ENCODE results near the gene RASGRP1. TPM values are rescaled to one million over a fixed set of nuclear protein-coding genes. Genes with fewer than 3 reads are reported as not detected.

Gene RASGRP1
- total RNA-seq, 1 experiment from 2014 or later: 0.51 TPM

DNA sequence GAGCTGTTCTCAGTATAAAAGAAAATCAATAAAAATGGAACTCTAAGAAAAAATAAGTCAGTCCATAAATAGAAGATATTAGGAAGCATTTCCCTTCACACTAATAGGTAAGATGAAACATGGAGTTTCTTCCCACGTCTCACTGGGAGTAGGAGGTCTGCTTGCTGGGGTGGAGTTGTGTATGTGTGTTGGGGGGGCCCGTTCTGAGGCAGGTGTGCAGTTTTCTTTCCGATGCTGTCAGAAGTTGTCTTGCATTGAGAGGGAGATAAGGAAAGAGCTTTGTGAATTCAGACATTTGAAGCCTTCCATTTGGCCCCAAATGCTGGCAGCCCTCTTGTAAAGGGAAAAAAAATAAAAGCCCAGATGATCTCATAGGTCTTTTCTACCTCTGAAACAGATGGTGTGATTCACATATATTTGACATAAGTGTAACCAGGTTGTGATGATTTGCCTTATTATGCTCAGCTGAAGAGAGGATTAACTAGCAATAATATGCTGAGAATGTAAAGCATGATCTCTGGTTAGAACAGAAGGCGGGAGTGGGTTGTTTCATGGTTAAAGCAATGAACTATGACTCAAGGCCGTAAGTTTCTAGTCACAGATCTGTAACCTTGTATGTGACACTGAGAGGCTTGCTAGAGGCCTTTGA is 8.8 kb downstream of the RASGRP1 start:
- Histone ChIP-seq H3K36me3 (ENCODE audit: control insufficient read depth, insufficient read depth, low read length) (no peaks in the 10 kb centered on the region), H3K4me1 (ENCODE audit: control insufficient read depth, insufficient read depth, low read length) (no peaks in the 10 kb centered on the region), H3K4me3 (ENCODE audit: low read depth in 2 of 2, low read length in 2 of 2) (no peak overlapping the region), H3K27me3 (ENCODE audit: control insufficient read depth, insufficient read depth, low read length) (peaks cover 14% of the 10 kb centered on the region; the same call in 1 of the 2 replicates), H3K27ac (ENCODE audit: low read length) (no peak overlapping the region), H3K9me3 (ENCODE audit: control insufficient read depth, insufficient read depth, low read depth, low read length) (no peaks in the 10 kb centered on the region)
- TF ChIP-seq, protein P1, sequence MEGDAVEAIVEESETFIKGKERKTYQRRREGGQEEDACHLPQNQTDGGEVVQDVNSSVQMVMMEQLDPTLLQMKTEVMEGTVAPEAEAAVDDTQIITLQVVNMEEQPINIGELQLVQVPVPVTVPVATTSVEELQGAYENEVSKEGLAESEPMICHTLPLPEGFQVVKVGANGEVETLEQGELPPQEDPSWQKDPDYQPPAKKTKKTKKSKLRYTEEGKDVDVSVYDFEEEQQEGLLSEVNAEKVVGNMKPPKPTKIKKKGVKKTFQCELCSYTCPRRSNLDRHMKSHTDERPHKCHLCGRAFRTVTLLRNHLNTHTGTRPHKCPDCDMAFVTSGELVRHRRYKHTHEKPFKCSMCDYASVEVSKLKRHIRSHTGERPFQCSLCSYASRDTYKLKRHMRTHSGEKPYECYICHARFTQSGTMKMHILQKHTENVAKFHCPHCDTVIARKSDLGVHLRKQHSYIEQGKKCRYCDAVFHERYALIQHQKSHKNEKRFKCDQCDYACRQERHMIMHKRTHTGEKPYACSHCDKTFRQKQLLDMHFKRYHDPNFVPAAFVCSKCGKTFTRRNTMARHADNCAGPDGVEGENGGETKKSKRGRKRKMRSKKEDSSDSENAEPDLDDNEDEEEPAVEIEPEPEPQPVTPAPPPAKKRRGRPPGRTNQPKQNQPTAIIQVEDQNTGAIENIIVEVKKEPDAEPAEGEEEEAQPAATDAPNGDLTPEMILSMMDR (IDR thresholded peaks at IDR 0.05): no peak
- TF ChIP-seq, protein P2, sequence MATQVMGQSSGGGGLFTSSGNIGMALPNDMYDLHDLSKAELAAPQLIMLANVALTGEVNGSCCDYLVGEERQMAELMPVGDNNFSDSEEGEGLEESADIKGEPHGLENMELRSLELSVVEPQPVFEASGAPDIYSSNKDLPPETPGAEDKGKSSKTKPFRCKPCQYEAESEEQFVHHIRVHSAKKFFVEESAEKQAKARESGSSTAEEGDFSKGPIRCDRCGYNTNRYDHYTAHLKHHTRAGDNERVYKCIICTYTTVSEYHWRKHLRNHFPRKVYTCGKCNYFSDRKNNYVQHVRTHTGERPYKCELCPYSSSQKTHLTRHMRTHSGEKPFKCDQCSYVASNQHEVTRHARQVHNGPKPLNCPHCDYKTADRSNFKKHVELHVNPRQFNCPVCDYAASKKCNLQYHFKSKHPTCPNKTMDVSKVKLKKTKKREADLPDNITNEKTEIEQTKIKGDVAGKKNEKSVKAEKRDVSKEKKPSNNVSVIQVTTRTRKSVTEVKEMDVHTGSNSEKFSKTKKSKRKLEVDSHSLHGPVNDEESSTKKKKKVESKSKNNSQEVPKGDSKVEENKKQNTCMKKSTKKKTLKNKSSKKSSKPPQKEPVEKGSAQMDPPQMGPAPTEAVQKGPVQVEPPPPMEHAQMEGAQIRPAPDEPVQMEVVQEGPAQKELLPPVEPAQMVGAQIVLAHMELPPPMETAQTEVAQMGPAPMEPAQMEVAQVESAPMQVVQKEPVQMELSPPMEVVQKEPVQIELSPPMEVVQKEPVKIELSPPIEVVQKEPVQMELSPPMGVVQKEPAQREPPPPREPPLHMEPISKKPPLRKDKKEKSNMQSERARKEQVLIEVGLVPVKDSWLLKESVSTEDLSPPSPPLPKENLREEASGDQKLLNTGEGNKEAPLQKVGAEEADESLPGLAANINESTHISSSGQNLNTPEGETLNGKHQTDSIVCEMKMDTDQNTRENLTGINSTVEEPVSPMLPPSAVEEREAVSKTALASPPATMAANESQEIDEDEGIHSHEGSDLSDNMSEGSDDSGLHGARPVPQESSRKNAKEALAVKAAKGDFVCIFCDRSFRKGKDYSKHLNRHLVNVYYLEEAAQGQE (IDR thresholded peaks at IDR 0.05; ENCODE audit: insufficient read depth in 1 of 2, low read depth in 2 of 2, low read length in 1 of 2): no peak
- TF ChIP-seq POLR2AphosphoS5 (IDR thresholded peaks at IDR 0.05; ENCODE audit: low read depth, low read length): no peak
- TF ChIP-seq SIN3A (IDR thresholded peaks at IDR 0.05; ENCODE audit: borderline replicate concordance, insufficient read depth, low read depth, low read length): no peak
- TF ChIP-seq TCF7L2 (IDR thresholded peaks at IDR 0.05; ENCODE audit: low read depth, low read length): no peak
- POLR2A ChIA-PET: no interaction called here
- ATAC-seq (no peak), DNase-seq (ENCODE audit: low read depth, low spot score) (no peak)
- intact Hi-C loops (cut with micrococcal nuclease; ENCODE audit: unreplicated experiment): no loop called here
- in situ Hi-C loops (cut with HindIII; ENCODE audit: low pct_unique_long_range_greater_than_20kb, low sequenced_read_pairs): no loop called here
- BruUV-seq (replicated peaks): no TSS peak
- CTCF ChIA-PET: no interaction called here

DNA sequence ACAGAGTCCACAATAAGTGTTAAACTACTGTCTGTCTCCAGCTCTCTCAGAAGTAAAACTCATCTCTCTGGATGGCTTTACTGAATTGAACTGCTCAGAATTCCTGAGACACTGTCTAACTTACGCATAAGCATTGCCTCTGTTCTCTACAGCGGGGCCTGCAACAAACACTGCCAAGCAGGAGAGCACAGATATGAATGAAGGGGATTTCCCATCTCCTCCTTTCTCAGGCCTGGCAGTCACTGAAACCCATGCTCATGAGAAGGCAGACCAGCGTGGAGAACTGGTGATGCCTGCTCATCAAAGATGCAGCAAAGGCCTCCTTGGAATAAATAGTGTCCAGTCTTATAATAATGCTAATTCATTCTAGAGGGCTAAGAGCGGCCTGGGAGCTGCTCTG is 10.3 kb downstream of the RASGRP1 start:
- H3K36me3 ChIP-seq (ENCODE audit: control insufficient read depth, insufficient read depth, low read length): no peaks in the 10 kb centered on the region
- no peak overlapping the region for H3K4me3 ChIP-seq (ENCODE audit: low read depth in 2 of 2, low read length in 2 of 2)
- DNase-seq (ENCODE audit: low read depth, low spot score) (no peak), ATAC-seq (no peak)
- ChIA-PET CTCF (interaction anchor here (1.0 kb wide), 1 partner anchor 10 kb away, joined by 3 read pairs; no protein-coding TSS in a partner anchor), POLR2A (no interaction called here)
- in situ Hi-C loops (cut with HindIII; ENCODE audit: low pct_unique_long_range_greater_than_20kb, low sequenced_read_pairs): no loop called here
- no peaks in the 10 kb centered on the region for H3K9me3 ChIP-seq (ENCODE audit: control insufficient read depth, insufficient read depth, low read depth, low read length)
- no peaks in the 10 kb centered on the region for H3K4me1 ChIP-seq (ENCODE audit: control insufficient read depth, insufficient read depth, low read length)
- H3K27ac ChIP-seq (ENCODE audit: low read length): no peak overlapping the region
- no TSS peak for BruUV-seq (replicated peaks)
- peaks cover 15% of the 10 kb centered on the region for H3K27me3 ChIP-seq (ENCODE audit: control insufficient read depth, insufficient read depth, low read length)
- no peak for TF ChIP-seq POLR2AphosphoS5 (IDR thresholded peaks at IDR 0.05; ENCODE audit: low read depth, low read length)
- intact Hi-C loops (cut with micrococcal nuclease; ENCODE audit: unreplicated experiment): no loop called here

DNA sequence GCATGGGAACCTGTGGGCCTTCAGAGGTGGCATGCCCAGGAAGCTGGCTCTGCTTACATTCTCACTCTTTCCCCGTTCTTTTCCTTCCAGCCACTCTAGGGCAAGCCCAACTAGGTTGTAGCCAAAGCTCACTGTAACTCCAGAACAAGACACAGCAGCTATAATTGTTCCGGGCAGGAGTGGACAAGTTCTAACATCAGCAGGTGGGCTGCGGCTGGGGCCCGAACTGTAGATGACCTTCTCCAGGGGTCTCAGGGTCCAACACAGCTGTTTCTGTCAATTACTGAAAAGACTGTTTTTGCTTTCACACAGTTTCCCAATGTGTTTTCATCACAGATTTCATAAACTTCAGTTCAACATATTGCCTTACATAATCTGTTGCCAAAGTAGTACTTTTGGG is 11.5 kb downstream of the RASGRP1 start:
- ChIA-PET CTCF (no interaction called here), POLR2A (no interaction called here)
- H3K4me1 ChIP-seq (ENCODE audit: control insufficient read depth, insufficient read depth, low read length): no peaks in the 10 kb centered on the region
- in situ Hi-C loops (cut with HindIII; ENCODE audit: low pct_unique_long_range_greater_than_20kb, low sequenced_read_pairs): no loop called here
- H3K4me3 ChIP-seq (ENCODE audit: low read depth in 2 of 2, low read length in 2 of 2): no peak overlapping the region
- peaks cover 13% of the 10 kb centered on the region for H3K27me3 ChIP-seq (ENCODE audit: control insufficient read depth, insufficient read depth, low read length)
- H3K9me3 ChIP-seq (ENCODE audit: control insufficient read depth, insufficient read depth, low read depth, low read length): no peaks in the 10 kb centered on the region
- BruUV-seq (replicated peaks): no TSS peak
- TF ChIP-seq TCF7L2 (IDR thresholded peaks at IDR 0.05; ENCODE audit: low read depth, low read length) (no peak), POLR2AphosphoS5 (IDR thresholded peaks at IDR 0.05; ENCODE audit: low read depth, low read length) (no peak), SIN3A (IDR thresholded peaks at IDR 0.05; ENCODE audit: borderline replicate concordance, insufficient read depth, low read depth, low read length) (no peak)
- TF ChIP-seq, protein P2 (IDR thresholded peaks at IDR 0.05; ENCODE audit: insufficient read depth in 1 of 2, low read depth in 2 of 2, low read length in 1 of 2): no peak
- TF ChIP-seq, protein P1 (IDR thresholded peaks at IDR 0.05): no peak
- no peak for ATAC-seq
- no peak overlapping the region for H3K27ac ChIP-seq (ENCODE audit: low read length)
- intact Hi-C loops (cut with micrococcal nuclease; ENCODE audit: unreplicated experiment): no loop called here
- no peak for DNase-seq (ENCODE audit: low read depth, low spot score)
- no peaks in the 10 kb centered on the region for H3K36me3 ChIP-seq (ENCODE audit: control insufficient read depth, insufficient read depth, low read length)
